B cell (primary cell): ENCODE data around the gene MOBP.

Source experiments
- CTCF ChIP-seq: fragments of 200-600 bp; IDR thresholded peaks from one replicate; pipeline ENCODE4 v1.8.0; 2022; ENCODE audit warnings: antibody characterized with exemption, mild to moderate bottlenecking
- EZH2 ChIP-seq: IDR thresholded peaks from 2 replicates; pipeline ENCODE4 v1.6.1; 2012; ENCODE audit warnings: borderline replicate concordance, low read depth, mild to moderate bottlenecking, moderate library complexity, low read length; ENCODE audit not compliant: insufficient read depth, poor library complexity, severe bottlenecking

GRCh38 chr3:39427506-39427905, 40.0 kb upstream of the MOBP start:
- no peak for TF ChIP-seq CTCF
- TF ChIP-seq EZH2: no peak
